Posterior cingulate gyrus (tissue), 11 donors: Measurements from ENCODE around the gene FOXR1.
"Not testable (repeated sequence)": the region's sequence is repeated elsewhere in the genome, so short reads cannot be mapped to it uniquely, and the experiment has no call there.

ENCODE experiments used
- DNase-seq, 10 donors: peaks; one replicate each; pipeline versions ENCODE4 v3.0.0 to v3.0.0-alpha.2; 2020 to 2021; ENCODE audit warnings: mixed read lengths in 3 of 10
- intact Hi-C: fragments of 100-400 bp; cut with DNase I; formaldehyde crosslinking; loops from one replicate; pipeline ENCODE4 v1.15.1; 2023

FOXR1 gene

GRCh38 chr11:118984825-118985224 is 13.3 kb downstream of the FOXR1 start:
- DNase-seq: no peak
- intact Hi-C loops: no loop called here

- intact Hi-C loops: no loop called here
- no peak for DNase-seq
Observed at GRCh38 chr11:118988280-118988679, 16.7 kb downstream of the FOXR1 start.

GRCh38 chr11:118991486-118992038 is 20.0 kb downstream of the FOXR1 start:
- DNase-seq, intact Hi-C loops: not testable (repeated sequence)

GRCh38 chr11:118996926-118997626 is 25.5 kb downstream of the FOXR1 start:
- peak in 4 of 10 donors; percentile 9 to 81 (median 14) for DNase-seq

GRCh38 chr11:118997627-118998387 is 26.2 kb downstream of the FOXR1 start, which contains the start of gene CENATAC:
Gene CENATAC, plus strand, starts transcription at chr11:118998138. Its CDS starts 60 bp downstream, at chr11:118998198.
- peak; percentile 97 to 100 (median 98) for DNase-seq
- intact Hi-C loops: loop anchor here (1.0 kb wide), 1 partner anchor 20 kb away; the partner anchor contains the start of genes RPS25 and TRAPPC4

More at GRCh38 chr11:118996926-118997626, 25.5 kb downstream of the FOXR1 start:
- intact Hi-C loops: no loop called here

GRCh38 chr11:118998388-118998717 is 26.8 kb downstream of the FOXR1 start:
- DNase-seq: peak in 1 of 10 donors; percentile 13
- intact Hi-C loops: loop anchor here (1.0 kb wide), 1 partner anchor 20 kb away; the partner anchor contains the start of genes RPS25 and TRAPPC4

- DNase-seq: no peak
- intact Hi-C loops: loop anchor here (1.0 kb wide), 1 partner anchor 19 kb away; the partner anchor contains the start of genes RPS25 and TRAPPC4
Observed at GRCh38 chr11:118998822-118999221, 27.3 kb downstream of the FOXR1 start.

- no peak for DNase-seq
- intact Hi-C loops: no loop called here
Observed at GRCh38 chr11:119000906-119001305, 29.3 kb downstream of the FOXR1 start.

GRCh38 chr11:119006656-119007055 is 35.1 kb downstream of the FOXR1 start:
- intact Hi-C loops: no loop called here
- DNase-seq: no peak

GRCh38 chr11:119011476-119012053 is 40.0 kb downstream of the FOXR1 start:
- peak in 1 of 10 donors; percentile 66 for DNase-seq

GRCh38 chr11:119012629-119013170 is 41.1 kb downstream of the FOXR1 start:
- DNase-seq: no peak
- intact Hi-C loops: no loop called here

More at GRCh38 chr11:119011476-119012053, 40.0 kb downstream of the FOXR1 start:
- intact Hi-C loops: no loop called here

- peak in 1 of 10 donors; percentile 64 for DNase-seq
- intact Hi-C loops: no loop called here
Observed at GRCh38 chr11:119014209-119014924, 42.8 kb downstream of the FOXR1 start.

- peak in 2 of 10 donors; percentile 73 to 80 for DNase-seq
- intact Hi-C loops: loop anchor here (5.0 kb wide), 1 partner anchor 42 kb away; the partner anchor contains the start of gene HYOU1
Observed at GRCh38 chr11:119015054-119015611, 43.6 kb downstream of the FOXR1 start.

GRCh38 chr11:119016216-119017009 is 44.9 kb downstream of the FOXR1 start:
- DNase-seq: no peak
- intact Hi-C loops: loop anchor here (5.0 kb wide), 1 partner anchor 41 kb away; the partner anchor contains the start of gene HYOU1

GRCh38 chr11:119017377-119017776 is 45.8 kb downstream of the FOXR1 start:
- intact Hi-C loops: loop anchor here (5.0 kb wide), 1 partner anchor 40 kb away; the partner anchor contains the start of gene HYOU1

GRCh38 chr11:119018074-119018938 is 46.7 kb downstream of the FOXR1 start, which contains the start of the genes RPS25 and TRAPPC4:
Gene RPS25, minus strand, starts transcription at chr11:119018343. Its CDS starts 59 bp downstream, at chr11:119018284.
Gene TRAPPC4, plus strand, starts transcription at chr11:119018766. Its CDS starts 30 bp downstream, at chr11:119018796.
- DNase-seq: peak; percentile 97 to 100 (median 98)
- intact Hi-C loops: loop anchor here (1.0 to 5.0 kb wide), 2 partner anchors 20 to 39 kb away; partner anchors contain the start of genes CENATAC and HYOU1

More at GRCh38 chr11:119017377-119017776, 45.8 kb downstream of the FOXR1 start:
- DNase-seq: not testable (repeated sequence)

GRCh38 chr11:119019996-119020395 is 48.4 kb downstream of the FOXR1 start:
- intact Hi-C loops: loop anchor here (5.0 kb wide), 1 partner anchor 37 kb away; the partner anchor contains the start of gene HYOU1
- no peak for DNase-seq
